Naive B cell (primary cell): ENCODE measurements around the gene TNFRSF14. TPM values are rescaled to one million over a fixed set of nuclear protein-coding genes. Genes with fewer than 3 reads are reported as not detected.
"Not testable (repeated sequence)": the region's sequence is repeated elsewhere in the genome, so short reads cannot be mapped to it uniquely, and the experiment has no call there.

ENCODE experiments used
- ATAC-seq, 2 donors: fragments of 150-1000 bp; cut with Tn5 transposase; 2 replicates each; pipeline ENCODE4 v1.10.0; 2021; ENCODE audit warnings: low read depth in 2 of 2, mild to moderate bottlenecking in 2 of 2, moderate library complexity in 2 of 2
- DNase-seq: peaks from one replicate; pipeline ENCODE4 v3.0.0; 2022
- H3K27ac Mint-ChIP-seq, 6 donors: one replicate each; pipeline ENCODE4 v1.8.0; 2020 to 2022; ENCODE audit warnings: mild to moderate bottlenecking in 6 of 6, mixed read lengths in 6 of 6, moderate library complexity in 5 of 6, inconsistent platforms in 2 of 6
- H3K27me3 Mint-ChIP-seq, 3 donors: one replicate each; pipeline ENCODE4 v1.8.0; 2021 to 2022; ENCODE audit warnings: mixed read lengths in 3 of 3, mild to moderate bottlenecking in 1 of 3
- H3K36me3 Mint-ChIP-seq, 2 donors: one replicate each; pipeline ENCODE4 v1.8.0; 2020 to 2022; ENCODE audit warnings: mixed read lengths in 2 of 2, inconsistent platforms in 1 of 2, mild to moderate bottlenecking in 1 of 2
- H3K4me1 Mint-ChIP-seq, 3 donors: one replicate each; pipeline ENCODE4 v1.8.0; 2020 to 2022; ENCODE audit warnings: mixed read lengths in 3 of 3, inconsistent platforms in 1 of 3, mild to moderate bottlenecking in 1 of 3, moderate library complexity in 1 of 3
- H3K4me3 Mint-ChIP-seq, 8 donors: one replicate each; pipeline ENCODE4 v1.8.0; 2020 to 2022; ENCODE audit warnings: mild to moderate bottlenecking in 8 of 8, mixed read lengths in 8 of 8, moderate library complexity in 8 of 8, inconsistent platforms in 2 of 8
- H3K9me3 Mint-ChIP-seq, 7 donors: one replicate each; pipeline ENCODE4 v1.8.0; 2020 to 2022; ENCODE audit warnings: mixed read lengths in 7 of 7, mild to moderate bottlenecking in 5 of 7, inconsistent platforms in 2 of 7, moderate library complexity in 1 of 7
- polyA plus RNA-seq, 6 donors: library from polyadenylated mRNA; unstranded; fragments of 300-500 nt; fragmentation: Illumina TruSeq; gene quantifications; one replicate each; pipeline ENCODE4 v1.2.3, GENCODE V29; 2021; ENCODE audit warnings: low read depth in 6 of 6

TNFRSF14 gene
- polyA plus RNA-seq, 6 donors from 2014 or later = 40.7 to 75.6 (median 50.4) TPM

GRCh38 chr1:2546515-2547209, 9.5 kb upstream of the TNFRSF14 start:
- Mint-ChIP-seq H3K4me3 (peak overlapping the region; percentile 83 to 97 (median 92)), H3K9me3 (no peaks in the 10 kb centered on the region), H3K27ac (peak overlapping the region; percentile 95 to 99 (median 98)), H3K4me1 (peaks cover 15 to 39% (median 29%) of the 10 kb centered on the region in 3 donors), H3K36me3 (no peaks in the 10 kb centered on the region), H3K27me3 (peaks cover 0 to 5% (median 0%) of the 10 kb centered on the region in 3 donors)
- ATAC-seq (peak; percentile 33 to 35), DNase-seq (peak; percentile 73)

- peak; percentile 6 to 11 for ATAC-seq
- Mint-ChIP-seq H3K27me3 (peaks cover 0 to 5% (median 0%) of the 10 kb centered on the region in 3 donors), H3K27ac (peak overlapping the region; percentile 97 to 100 (median 99)), H3K36me3 (no peaks in the 10 kb centered on the region), H3K9me3 (no peaks in the 10 kb centered on the region), H3K4me1 (peaks cover 15 to 39% (median 29%) of the 10 kb centered on the region in 3 donors), H3K4me3 (peak overlapping the region; percentile 83 to 97 (median 92))
- peak; percentile 67 for DNase-seq
Measured at GRCh38 chr1:2547210-2548067, 8.7 kb upstream of the TNFRSF14 start.

DNA sequence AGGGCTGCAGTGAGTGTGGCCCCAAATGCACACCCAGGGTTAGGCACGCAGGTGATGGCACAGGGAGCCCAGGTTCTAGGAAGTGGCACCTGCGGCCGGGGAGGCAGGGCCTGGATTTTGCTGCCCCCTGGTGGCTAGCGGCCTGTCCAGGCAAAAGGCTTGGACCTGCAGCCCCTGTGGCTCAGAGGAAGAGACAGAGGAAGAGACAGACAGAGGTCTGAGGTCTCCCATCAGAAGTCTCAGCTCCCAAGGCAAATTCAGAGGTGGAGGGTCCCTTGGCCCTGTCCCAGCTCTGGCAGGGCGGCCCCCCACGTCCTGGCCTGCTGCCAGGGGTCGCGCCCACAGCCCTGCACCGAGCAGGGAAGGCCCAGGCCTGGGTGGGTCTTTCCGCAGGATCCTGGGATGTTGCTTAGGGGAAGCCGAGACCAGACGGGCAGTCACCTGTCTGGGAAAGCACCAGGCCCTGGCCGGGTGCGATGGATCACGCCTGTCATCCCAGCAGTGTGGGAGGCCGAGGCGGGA, 8.0 kb upstream of the TNFRSF14 start:
- Mint-ChIP-seq H3K9me3 (no peaks in the 10 kb centered on the region), H3K27ac (peak overlapping the region; percentile 97 to 100 (median 99)), H3K4me1 (peaks cover 15 to 39% (median 29%) of the 10 kb centered on the region in 3 donors), H3K4me3 (peak overlapping the region; percentile 83 to 97 (median 92)), H3K36me3 (no peaks in the 10 kb centered on the region), H3K27me3 (peaks cover 0 to 5% (median 0%) of the 10 kb centered on the region in 3 donors)
- DNase-seq (peak; percentile 83), ATAC-seq (peak; percentile 35 to 37)

DNA sequence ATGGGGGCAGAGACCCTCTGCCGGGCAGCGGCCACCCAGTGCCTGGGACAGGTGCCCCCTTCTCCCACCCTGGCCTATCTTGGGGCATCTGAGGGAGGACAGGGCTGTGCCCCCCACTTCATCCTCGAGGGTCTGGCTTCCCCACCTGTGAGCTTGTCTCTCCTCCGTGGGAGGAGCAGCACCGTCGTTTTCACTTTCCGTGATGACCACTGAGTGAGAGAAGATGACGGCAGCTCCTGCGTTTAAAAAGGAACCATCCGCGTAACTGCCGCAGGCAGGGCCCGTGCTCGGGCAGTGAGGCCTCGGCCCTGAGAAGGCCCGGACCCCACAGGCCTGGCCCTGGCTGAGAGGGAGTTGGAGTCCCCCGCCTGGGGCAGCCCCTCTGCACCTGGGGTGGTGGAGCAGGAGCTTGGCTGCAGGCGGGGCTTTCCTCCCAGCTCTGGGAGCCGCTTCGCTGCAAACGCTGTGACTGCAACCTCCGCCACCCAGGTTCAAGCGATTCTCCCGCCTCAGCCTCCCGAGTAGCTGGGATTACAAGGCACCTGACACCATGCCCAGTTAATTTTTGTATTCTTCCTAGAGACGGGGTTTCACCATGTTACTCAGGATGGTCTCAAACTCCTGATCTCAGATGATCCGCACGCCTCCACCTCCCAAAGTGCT, 6.7 kb upstream of the TNFRSF14 start:
- H3K9me3 Mint-ChIP-seq, H3K36me3 Mint-ChIP-seq, H3K27me3 Mint-ChIP-seq, DNase-seq: not testable (repeated sequence)
- ATAC-seq = peak in 1 of 2 donors; percentile 7
- Mint-ChIP-seq H3K27ac (peak overlapping the region; percentile 97 to 100 (median 99)), H3K4me1 (peaks cover 23 to 44% (median 35%) of the 10 kb centered on the region in 3 donors), H3K4me3 (peak overlapping the region; percentile 83 to 97 (median 92))

DNA sequence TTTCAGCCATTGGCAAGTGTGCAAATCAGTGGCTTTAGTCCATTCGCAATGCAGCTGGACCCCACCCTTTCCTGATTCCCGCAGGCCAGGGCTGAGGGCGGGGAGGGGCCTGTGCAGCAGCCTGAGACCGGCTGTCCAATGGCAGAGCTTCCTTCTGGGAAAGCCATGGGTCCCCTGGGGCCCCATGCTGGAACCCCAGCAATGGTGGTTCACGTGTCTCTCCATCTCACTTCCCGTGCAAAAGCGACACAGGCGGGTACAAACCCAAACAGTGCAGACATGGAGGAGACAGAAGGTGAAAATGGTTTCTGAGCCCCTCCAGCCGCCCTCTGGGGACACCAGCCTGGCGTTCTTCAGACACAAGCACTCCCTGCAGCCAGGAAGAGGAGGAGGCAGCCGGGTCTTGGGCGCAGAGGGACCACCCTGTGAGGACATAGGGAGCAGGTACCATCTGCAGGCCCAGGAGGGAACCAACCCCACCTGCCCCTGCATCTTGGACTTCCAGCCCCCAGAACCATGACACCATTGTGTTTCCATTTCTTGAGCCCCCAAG, 5.8 kb upstream of the TNFRSF14 start:
- not testable (repeated sequence) for DNase-seq, H3K9me3 Mint-ChIP-seq, H3K27me3 Mint-ChIP-seq, ATAC-seq, H3K36me3 Mint-ChIP-seq
- H3K4me1 Mint-ChIP-seq = peaks cover 28 to 52% (median 44%) of the 10 kb centered on the region in 3 donors
- H3K4me3 Mint-ChIP-seq = peak overlapping the region in 5 of 8 donors; percentile 19 to 87 (median 59)
- peak overlapping the region; percentile 56 to 99 (median 96) for H3K27ac Mint-ChIP-seq

DNA sequence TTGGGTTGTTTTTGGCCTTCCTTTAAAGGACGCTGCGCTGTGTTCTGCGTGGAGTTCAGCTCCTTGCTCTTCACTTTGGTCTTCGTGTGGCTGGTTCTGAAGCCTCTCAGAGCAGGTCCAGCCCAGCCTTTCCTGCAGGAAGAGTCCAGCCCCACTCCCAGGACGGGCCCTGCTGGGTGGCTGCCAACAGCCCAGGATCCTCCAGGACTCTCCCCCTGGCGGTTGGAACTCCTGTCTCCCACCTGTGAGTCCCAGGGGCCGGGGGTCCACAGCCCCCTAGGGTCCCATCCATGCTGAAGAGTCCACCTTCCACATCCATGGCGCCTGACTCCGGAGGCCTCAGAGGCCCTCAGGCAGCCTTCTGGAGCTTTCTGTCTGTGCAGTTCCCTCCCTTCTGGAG, 4.6 kb upstream of the TNFRSF14 start:
- H3K9me3 Mint-ChIP-seq, ATAC-seq, H3K27me3 Mint-ChIP-seq, H3K36me3 Mint-ChIP-seq, DNase-seq: not testable (repeated sequence)
- Mint-ChIP-seq H3K27ac (peak overlapping the region; percentile 28 to 97 (median 84)), H3K4me1 (peaks cover 35 to 61% (median 55%) of the 10 kb centered on the region in 3 donors), H3K4me3 (peak overlapping the region in 5 of 8 donors; percentile 12 to 54 (median 36))

DNA sequence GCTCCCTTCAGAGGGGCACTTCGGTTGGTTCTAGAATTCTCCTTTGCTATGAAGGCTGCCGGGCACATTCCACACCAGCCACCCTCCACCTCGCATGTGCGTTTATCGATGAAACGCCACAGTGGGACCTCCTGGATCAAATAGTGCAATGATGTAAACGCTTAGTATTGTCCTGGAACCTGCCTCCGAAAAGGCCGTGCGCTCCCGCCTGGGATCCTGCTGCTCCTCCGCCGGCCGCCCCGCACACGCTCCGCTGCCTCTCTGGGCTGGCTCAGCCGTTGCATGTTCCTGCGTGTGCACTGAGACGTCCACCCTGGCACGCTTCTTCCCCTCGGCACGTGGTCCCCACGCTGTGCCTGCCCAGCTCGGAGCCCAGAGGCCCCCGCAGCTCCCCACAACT, 4.0 kb upstream of the TNFRSF14 start:
- DNase-seq (no peak), ATAC-seq (no peak)
- Mint-ChIP-seq H3K27me3 (no peaks in the 10 kb centered on the region), H3K4me1 (peaks cover 30 to 62% (median 62%) of the 10 kb centered on the region in 3 donors), H3K9me3 (no peaks in the 10 kb centered on the region), H3K4me3 (no peak overlapping the region), H3K36me3 (no peaks in the 10 kb centered on the region), H3K27ac (peak overlapping the region in 2 of 6 donors; percentile 45 to 62)

DNA sequence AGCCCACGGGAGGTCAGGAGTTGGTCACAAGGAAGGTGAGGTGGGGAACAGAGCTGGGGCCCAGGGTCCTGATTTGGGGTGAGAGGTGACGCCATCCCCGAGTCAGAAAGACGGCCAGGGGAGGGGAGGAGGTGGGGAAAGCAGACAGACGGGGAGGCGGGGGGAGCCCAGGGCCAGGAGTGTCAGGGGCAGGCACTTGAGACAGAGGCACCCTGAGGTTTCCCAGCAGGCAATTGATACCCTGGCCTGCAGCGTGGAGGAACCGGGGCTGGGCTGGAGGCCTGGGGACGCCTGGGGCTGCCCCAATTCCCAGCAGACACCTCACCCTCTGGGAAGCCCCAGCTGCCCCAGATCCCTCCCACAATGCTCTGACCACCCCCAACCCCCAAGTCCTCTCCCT, 3.1 kb upstream of the TNFRSF14 start:
- H3K27me3 Mint-ChIP-seq, H3K36me3 Mint-ChIP-seq, H3K9me3 Mint-ChIP-seq, DNase-seq, ATAC-seq: not testable (repeated sequence)
- Mint-ChIP-seq H3K4me3 (peak overlapping the region in 1 of 8 donors; percentile 29), H3K4me1 (peaks cover 34 to 61% (median 61%) of the 10 kb centered on the region in 3 donors), H3K27ac (peak overlapping the region in 2 of 6 donors; percentile 12 to 45)

DNA sequence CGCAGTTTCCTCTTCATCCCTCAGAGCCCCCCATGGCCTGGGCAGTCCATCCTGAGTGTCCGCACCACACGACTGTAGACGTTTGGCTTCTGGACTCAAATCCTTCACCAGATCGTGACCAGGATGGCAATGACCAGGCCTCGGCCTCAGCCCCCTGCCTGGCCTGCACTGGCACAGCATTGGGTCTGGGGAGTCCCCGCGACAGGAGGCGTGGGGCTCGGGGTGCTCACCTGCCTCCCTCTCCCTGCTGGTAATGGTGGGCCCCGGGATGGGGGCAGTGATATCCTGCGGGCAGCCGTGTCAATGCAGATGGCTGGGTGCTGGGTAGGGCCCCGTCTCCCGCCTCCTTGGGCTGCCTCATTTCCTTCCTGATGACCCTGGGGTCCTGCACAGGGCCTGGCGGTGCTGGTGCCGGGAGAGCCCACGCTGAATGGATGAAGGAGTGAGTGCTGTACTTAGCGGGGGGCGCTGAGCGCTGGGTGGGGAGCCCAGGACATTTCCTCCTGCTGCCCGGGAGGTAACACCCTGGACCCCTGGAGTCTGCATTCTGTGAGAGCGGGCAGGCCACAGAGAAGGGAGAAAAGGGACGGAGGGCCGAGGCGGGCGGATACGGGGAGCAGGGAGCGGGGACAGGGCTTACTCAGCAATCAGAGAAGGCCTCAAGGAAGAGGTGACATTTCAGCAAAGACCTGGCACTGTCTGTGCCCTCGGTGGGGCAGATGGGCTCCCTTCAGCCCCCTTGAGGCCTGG, 2.1 kb upstream of the TNFRSF14 start:
- peak overlapping the region in 4 of 6 donors; percentile 52 to 100 (median 98) for H3K27ac Mint-ChIP-seq
- no peaks in the 10 kb centered on the region for H3K27me3 Mint-ChIP-seq
- H3K36me3 Mint-ChIP-seq = no peaks in the 10 kb centered on the region
- peaks cover 39 to 58% (median 57%) of the 10 kb centered on the region in 3 donors for H3K4me1 Mint-ChIP-seq
- ATAC-seq = no peak
- no peaks in the 10 kb centered on the region for H3K9me3 Mint-ChIP-seq
- no peak for DNase-seq
- peak overlapping the region in 7 of 8 donors; percentile 78 to 99 (median 95) for H3K4me3 Mint-ChIP-seq

DNA sequence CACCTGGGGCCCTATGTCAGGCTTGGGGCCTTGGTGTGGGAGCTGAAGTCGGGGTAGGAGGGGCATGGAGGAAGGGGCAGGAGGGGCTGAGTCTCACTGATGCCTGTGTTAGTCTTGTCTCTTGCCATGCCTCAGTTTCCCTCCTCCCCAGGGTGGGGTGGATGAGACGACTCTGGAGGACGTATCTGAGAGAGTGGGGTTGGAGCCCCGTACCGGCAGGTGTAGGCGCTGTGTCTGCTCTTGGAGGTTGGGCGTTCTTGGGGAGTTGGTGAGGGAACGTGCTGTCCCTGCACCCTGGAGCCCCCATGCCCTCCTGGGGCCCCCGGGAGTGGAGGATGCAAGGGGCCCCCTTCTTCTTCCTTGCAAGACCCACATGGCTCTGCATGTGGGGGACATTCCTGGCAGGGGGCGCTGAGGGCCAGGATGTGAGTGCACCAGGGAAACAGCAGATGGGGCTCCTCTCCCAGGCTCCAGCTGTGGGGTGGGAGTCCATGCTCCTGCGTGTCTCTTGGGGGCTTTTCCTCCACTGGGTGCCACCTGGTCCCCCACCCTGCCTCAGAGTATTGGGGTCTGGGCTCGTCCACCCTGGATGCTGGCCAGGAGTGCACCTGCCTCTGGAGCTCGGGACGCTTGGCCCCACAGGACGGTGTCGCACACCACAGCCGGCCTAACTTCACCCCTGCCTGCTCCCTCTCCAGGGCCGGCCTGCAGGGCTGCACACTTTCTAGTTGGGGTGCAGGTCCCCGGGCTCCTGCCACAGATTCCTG, 1.4 kb upstream of the TNFRSF14 start:
- peak; percentile 17 to 36 for ATAC-seq
- Mint-ChIP-seq H3K27me3 (no peaks in the 10 kb centered on the region), H3K27ac (peak overlapping the region; percentile 86 to 100 (median 98)), H3K4me3 (peak overlapping the region; percentile 78 to 99 (median 96)), H3K36me3 (no peaks in the 10 kb centered on the region), H3K4me1 (peaks cover 37 to 54% (median 52%) of the 10 kb centered on the region in 3 donors), H3K9me3 (no peaks in the 10 kb centered on the region)
- DNase-seq = peak; percentile 63

DNA sequence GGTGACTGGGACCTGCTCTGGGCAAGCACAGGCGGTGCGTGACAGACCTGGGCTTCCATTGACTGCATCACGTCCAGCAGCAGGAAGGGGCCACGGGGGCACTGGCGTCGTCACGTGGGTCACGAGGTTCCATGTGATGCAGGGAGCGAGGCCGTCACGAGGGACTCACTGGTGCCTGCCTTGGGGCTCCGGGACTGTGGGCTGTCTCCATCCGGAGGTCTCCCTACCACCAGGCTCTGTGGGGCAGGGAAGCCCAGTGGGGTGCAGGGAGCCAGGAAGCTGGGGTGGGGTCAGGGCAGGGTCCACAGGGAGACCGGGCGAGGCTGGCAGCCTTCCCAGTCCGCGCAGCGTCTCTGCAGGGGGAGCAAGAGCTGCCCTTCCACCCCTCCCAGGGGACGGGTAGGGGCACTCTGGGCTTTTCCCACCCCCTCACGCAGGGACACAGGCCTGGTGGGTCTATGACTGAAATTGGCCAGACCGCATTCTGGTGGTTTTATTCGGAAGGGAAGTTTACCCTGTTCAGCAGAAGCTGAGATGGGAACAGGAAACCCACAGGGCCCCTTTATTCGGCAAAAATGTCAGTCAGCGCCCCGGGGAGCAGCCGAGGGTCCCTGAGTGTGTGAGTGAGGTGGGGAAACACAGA, 416 bp upstream of the TNFRSF14 start:
- Mint-ChIP-seq H3K9me3 (no peaks in the 10 kb centered on the region), H3K4me1 (peaks cover 35 to 49% (median 43%) of the 10 kb centered on the region in 3 donors), H3K27ac (peak overlapping the region; percentile 98 to 100 (median 99)), H3K4me3 (peak overlapping the region; percentile 92 to 99 (median 96)), H3K36me3 (no peaks in the 10 kb centered on the region), H3K27me3 (no peaks in the 10 kb centered on the region)
- DNase-seq (peak; percentile 85), ATAC-seq (peak; percentile 59)
